Urothelium cell line (cell line): ENCODE measurements around the gene AP4B1.
"Not testable (repeated sequence)": the region's sequence is repeated elsewhere in the genome, so short reads cannot be mapped to it uniquely, and the experiment has no call there.

ENCODE experiments used
- DNase-seq: peaks from one replicate; pipeline ENCODE4 v3.0.0; 2011; ENCODE audit warnings: low spot score, mixed read lengths
- FAIRE-seq: peaks from 2 replicates; lab custom pipeline; 2011; peaks lifted over from hg19 to GRCh38; lab: Jason Lieb, UNC

Gene AP4B1

DNA sequence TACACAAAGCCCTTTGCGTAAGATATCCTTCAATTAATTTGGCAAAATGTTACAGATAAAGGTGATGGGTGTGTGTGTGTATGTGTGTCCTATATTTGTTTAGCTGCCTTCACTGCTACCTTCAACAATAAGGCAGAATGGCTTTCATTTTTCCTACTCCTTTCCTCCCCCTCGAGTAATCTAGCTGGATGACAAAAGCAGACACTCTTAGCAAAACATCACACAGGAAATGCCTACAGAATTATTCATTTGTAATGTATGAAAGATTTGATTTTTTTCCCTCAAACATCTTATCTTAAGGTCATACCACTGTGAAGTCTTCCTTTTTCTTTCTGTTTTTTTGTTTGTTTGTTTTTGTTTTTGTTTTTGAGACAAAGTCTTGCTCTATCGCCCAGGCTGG lies 43.7 kb downstream of the AP4B1 start:
- peak; percentile 21 for DNase-seq
- FAIRE-seq: no peak

DNA sequence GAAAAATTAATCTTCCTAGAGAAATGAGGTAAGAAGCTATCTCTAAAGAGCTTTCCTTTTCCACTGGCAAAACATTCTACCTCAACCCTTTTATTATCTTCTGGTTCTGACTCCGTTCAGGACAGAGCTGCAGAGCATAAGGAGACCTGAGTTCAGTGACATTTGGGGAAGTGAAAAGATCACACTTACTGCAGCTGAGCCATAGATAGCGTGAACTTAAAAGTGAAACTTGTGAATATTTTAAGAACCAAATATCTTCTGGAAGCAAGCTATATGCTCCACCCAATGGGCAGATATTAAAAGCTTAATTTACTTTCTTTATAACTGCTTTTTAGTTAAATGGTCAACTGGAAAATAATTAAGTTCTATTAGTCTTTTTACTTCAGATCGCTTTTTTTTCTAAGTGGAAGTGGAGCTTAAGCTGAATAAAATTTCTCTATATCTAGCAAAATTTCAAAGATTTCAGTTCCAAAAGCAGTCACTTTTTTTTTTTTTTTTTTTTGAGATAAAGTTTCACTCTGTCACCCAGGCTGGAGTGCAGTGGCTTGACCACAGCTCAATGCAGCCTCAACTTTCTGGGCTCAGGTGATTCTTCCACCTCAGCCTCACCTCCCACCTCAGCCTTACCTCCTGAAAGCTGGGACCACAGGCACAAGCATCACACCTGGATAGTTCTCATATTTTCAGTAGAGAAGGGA lies 45.0 kb downstream of the AP4B1 start:
- FAIRE-seq (no peak), DNase-seq (no peak)

DNA sequence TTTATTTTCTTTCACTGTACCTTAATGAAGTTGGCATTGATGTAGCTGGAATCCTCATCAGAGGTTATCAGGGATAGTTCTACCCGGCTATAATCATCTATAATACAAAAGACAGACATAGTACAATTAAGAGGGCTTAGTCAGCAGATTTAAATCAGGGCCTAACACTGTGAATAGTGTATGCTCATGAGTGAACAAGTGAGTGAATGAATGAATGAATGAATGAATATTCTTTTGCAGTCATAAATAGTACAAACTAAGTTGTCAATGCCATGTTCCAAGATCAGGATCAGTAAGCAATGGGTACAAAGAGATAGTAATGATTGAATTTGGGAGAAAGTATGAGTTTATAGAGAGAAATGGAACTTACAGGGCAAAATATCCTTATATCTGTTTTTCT lies 45.6 kb downstream of the AP4B1 start:
- FAIRE-seq: no peak
- no peak for DNase-seq

DNA sequence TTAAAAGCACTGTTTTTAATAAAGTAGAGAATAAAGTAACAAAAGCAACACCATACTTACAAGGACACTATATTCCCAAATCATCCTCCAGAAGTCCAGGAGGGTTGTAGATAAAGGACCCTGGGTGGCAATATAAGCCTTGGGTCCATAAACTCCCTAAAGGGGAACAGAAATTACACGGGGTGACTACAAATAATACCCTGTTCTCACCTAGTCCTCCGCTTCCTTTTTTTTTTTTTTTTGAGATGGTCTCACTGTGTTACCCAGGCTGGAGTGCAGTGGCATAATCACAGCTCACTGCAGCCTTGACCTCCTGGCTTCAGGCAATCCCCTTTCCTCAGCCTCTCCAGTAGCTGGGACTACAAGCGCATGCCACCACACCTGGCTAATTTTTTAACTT lies 46.2 kb downstream of the AP4B1 start:
- no peak for FAIRE-seq
- DNase-seq: no peak

DNA sequence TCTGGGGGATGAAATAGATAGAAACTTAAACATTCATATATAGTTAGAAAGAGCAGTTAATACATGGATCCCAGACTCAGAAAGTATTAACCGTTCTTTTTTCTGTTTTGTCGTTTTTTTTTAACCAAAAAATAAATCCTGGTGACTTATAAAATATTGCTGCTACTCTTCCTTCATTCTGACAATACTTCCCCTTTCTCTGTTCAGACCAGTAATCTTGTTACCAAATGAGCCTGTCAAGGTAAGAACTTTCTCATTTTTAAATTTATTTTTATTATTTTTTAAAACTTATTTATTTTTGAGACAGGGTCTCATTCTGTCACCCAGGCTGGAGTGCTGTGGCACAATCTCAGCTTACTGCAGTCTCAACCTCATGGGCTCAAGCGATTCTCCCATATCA lies 46.8 kb downstream of the AP4B1 start:
- FAIRE-seq: no peak
- DNase-seq: no peak

DNA sequence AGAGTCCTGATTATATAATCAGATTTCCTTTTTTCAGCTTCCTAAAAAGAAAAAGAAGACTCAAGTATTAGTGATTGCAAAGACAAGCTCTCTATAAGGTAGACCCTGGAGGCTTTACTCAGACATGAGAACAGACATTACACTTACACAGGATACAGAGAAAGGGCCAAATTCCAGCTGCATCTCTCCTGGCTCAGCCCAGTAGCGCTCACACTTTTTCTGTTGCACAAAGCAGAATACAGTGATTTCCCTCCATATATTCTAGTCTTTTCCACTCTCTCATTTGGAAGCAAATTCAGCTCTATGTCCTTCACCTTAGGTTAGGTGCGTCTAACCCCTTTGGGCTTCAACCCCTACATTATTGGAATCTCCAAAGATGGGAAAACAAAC lies 48.2 kb downstream of the AP4B1 start:
- no peak for FAIRE-seq
- no peak for DNase-seq

DNA sequence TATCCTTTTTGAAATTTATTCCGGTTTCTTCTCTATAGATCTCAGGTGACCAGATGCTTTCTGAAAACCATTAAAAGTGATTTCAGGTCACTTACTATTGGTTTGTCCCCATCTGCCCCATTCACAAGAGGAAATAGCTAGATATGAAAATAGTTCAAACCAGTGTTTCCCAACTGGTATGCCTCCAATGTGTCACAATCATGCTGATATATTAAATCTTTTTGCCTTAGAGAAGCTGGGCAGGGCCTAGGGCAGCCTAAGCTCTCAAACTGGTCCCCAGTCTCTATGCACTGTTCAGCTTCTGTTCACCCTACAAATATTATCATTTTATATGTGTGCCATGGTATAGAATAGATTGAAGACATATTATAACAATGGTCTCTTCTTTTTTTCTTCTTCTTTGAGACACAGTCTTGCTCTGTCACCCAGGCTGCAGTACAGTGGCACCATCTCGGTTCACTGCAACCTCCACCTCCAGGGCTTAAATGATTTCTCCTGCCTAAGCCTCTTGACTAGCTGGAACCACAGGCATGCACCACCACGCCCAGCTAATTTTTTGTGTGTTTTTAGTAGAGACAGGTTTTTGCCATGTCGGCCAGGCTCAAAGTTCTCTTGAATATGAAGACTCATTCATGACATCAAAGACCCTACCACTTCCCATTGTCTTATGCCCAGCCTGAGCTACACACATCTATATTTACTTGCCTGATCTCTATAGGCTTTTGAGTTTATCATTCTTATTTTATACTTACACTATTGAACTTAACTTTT lies 48.8 kb downstream of the AP4B1 start:
- DNase-seq: no peak
- no peak for FAIRE-seq

DNA sequence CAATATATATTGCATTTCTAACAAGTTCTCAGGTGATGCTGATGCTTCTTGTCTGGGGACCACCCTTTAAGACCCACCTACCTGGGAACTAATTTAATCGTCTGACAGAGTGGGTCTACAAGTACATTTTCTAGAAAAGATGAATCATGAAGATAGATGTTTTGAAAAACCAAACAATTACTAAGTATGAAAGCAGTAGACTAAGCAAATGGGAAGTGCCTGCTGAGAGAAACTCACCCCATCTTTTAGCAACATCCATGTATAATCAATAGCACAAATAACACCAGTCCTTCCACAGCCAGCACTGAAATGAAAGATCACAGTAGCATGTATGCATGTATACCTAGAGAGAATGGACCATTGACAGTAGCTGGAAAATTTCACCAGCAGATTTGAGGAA lies 50.4 kb downstream of the AP4B1 start:
- no peak for FAIRE-seq
- DNase-seq: no peak

DNA sequence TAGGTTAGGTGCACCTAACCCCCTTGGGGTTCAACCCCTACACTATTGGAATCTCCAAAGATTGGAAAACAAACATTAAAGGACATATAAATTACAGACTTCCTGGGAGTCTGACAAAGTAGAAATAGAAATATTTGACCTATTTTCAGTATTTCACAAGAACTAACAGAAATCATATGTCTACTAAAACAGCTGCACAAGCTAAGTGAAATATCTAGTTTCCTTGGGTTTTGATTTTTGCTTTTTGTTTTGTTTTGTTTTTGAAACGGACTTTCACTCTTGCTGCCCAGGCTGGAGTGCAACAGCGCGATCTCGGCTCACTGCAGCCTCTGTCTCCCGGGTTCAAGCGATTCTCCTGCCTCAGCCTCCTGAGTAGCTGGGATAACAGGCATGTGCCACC lies 51.9 kb downstream of the AP4B1 start:
- not testable (repeated sequence) for FAIRE-seq, DNase-seq

DNA sequence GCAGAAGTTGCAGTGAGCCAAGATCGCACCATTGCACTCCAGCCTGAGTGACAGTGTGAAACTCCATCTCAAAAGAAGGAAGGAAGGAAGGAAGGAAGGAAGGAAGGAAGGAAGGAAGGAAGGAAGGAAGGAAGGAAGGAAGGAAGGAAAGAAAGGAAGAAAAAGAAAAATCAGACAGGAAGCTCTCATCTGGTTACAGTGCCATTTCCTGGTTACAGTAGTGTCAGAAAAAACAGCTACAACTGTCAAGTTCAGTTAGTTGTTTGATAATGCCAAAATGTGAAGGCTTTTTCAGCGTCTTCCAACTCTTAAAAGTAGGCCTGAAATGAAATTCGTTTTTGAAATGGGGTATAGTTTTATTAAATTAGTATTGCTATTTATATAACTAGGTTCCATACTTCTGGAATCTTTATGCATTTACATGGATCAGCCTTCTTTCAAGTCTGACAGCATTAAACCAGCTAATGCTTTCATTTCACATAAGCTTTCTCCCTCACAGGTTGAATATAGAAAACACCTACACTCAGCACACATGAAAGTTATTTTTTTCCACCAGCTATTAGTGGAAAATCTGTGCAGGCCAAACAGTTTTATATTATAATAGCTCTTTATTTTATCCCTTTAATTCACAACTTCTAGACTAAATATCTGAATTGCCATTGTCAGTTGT lies 54.3 kb downstream of the AP4B1 start:
- no peak for DNase-seq
- FAIRE-seq: no peak

DNA sequence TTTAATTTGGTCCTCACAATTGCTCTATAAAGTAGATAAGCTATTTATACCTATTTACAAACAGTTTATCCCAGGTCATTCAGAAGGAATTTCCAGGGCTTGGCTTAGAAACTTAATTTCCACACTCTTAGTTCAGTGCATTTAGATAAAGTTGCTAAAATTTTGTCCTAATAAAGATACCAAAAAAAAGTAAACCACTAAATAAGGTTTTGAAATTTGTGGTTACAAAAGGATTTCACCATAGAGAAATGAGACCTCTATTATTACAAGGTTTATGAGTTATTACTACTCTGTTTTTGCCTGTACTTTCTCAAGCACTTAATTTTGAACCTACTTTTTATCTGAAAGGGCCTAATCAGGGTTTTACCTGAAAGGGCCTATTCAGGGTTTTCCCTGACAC lies 55.5 kb downstream of the AP4B1 start:
- DNase-seq: no peak
- no peak for FAIRE-seq

DNA sequence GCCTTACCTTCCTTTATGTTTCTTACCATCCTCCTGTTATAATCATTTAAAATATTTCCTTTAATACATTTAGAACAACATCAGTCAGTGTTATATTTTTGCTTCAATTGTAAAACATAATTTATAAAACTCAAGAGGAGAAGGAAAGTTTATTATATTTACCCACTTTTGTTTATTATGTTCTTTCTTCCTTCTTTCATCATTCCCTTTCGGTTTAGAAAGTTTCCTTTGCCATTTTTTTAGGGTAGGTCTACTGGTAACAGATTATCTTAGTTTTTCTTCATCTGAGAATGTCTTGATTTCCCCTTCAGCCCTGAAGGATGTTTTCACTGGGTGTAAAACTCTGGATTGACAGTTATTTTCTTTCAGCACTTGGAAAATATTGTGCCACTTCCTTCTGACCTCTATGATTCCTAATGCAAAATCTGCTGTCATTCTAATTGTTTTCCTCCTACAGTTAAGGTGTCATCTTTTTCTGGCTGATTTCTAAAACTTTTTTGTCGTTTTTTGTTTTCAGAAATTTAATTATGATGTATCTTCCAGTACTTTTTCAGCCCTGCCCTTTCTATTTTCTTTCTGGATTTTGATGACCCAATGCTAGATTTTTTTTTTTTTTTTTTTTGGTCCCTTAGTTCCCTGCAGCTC lies 58.1 kb downstream of the AP4B1 start:
- DNase-seq (no peak), FAIRE-seq (no peak)
